ENCODE results near the gene ROMO1. TPM values are rescaled to one million over a fixed set of nuclear protein-coding genes. Genes with fewer than 3 reads are reported as not detected.
"Not testable (repeated sequence)": the region's sequence is repeated elsewhere in the genome, so short reads cannot be mapped to it uniquely, and the experiment has no call there.

Gene ROMO1
- total and polyA plus RNA-seq, 8 donors: 101 to 651 (median 345) TPM

- 64 to 79% (median 77%) methylated on average over 4 of the region's 4 CpGs for WGBS, 5 donors
Observed at GRCh38 chr20:35714127-35714526, 14.9 kb downstream of the ROMO1 start.

GRCh38 chr20:35715652-35716051 lies 16.4 kb downstream of the ROMO1 start:
- intact Hi-C loops (cut with DNase I; ENCODE audit: low total_unique reads): no loop called here
- H3K27me3 ChIP-seq: no peaks in the 10 kb centered on the region
- WGBS, 5 donors: 92 to 98% (median 96%) methylated on average over 2 of the region's 2 CpGs

More at GRCh38 chr20:35714127-35714526, 14.9 kb downstream of the ROMO1 start:
- H3K4me3 ChIP-seq: no peak overlapping the region
- H3K27me3 ChIP-seq: no peaks in the 10 kb centered on the region
- intact Hi-C loops (cut with DNase I; ENCODE audit: low total_unique reads): no loop called here
- TF ChIP-seq POLR2A (IDR thresholded peaks at IDR 0.05): no peak
- TF ChIP-seq, protein P1, sequence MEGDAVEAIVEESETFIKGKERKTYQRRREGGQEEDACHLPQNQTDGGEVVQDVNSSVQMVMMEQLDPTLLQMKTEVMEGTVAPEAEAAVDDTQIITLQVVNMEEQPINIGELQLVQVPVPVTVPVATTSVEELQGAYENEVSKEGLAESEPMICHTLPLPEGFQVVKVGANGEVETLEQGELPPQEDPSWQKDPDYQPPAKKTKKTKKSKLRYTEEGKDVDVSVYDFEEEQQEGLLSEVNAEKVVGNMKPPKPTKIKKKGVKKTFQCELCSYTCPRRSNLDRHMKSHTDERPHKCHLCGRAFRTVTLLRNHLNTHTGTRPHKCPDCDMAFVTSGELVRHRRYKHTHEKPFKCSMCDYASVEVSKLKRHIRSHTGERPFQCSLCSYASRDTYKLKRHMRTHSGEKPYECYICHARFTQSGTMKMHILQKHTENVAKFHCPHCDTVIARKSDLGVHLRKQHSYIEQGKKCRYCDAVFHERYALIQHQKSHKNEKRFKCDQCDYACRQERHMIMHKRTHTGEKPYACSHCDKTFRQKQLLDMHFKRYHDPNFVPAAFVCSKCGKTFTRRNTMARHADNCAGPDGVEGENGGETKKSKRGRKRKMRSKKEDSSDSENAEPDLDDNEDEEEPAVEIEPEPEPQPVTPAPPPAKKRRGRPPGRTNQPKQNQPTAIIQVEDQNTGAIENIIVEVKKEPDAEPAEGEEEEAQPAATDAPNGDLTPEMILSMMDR (IDR thresholded peaks at IDR 0.05): no peak
- TF ChIP-seq POLR2AphosphoS5 (IDR thresholded peaks at IDR 0.05): no peak
- TF ChIP-seq EP300 (IDR thresholded peaks at IDR 0.05): no peak
- H3K36me3 ChIP-seq: peaks cover 90 to 100% (median 100%) of the 10 kb centered on the region in 4 donors
- H3K27ac ChIP-seq: no peak overlapping the region
- DNase-seq: no peak
- H3K4me1 ChIP-seq: peaks cover 0 to 80% (median 29%) of the 10 kb centered on the region in 4 donors
- H3K9me3 ChIP-seq: no peaks in the 10 kb centered on the region

DNA sequence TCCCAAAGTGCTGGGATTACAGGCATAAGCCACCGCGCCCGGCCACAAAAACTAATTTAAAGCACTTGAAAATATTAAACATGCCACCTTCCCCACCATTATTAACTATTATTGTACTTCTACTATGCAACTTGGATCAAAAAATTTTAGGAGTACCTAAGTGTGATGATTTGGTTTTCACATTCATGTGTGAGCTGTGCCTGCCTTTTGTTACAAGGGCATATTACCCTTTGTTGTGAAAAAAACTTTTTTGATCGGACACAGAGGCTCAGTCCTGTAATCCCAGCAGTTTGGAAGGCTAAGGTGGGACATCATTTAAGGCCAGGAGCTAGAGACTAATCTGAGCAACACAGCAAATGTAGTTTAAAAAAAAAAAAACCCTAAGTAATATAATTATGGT lies 17.1 kb downstream of the ROMO1 start:
- TF ChIP-seq POLR2AphosphoS5 (IDR thresholded peaks at IDR 0.05) (peak in 1 of 3 donors; percentile 3), EP300 (IDR thresholded peaks at IDR 0.05) (no peak), POLR2A (IDR thresholded peaks at IDR 0.05) (no peak)
- TF ChIP-seq, protein P1 (IDR thresholded peaks at IDR 0.05): no peak

More at GRCh38 chr20:35715652-35716051, 16.4 kb downstream of the ROMO1 start:
- no peak for DNase-seq
- H3K4me3 ChIP-seq: no peak overlapping the region
- TF ChIP-seq POLR2A (IDR thresholded peaks at IDR 0.05) (no peak), POLR2AphosphoS5 (IDR thresholded peaks at IDR 0.05) (no peak), EP300 (IDR thresholded peaks at IDR 0.05) (no peak)
- TF ChIP-seq, protein P1 (IDR thresholded peaks at IDR 0.05): no peak
- H3K27ac ChIP-seq: no peak overlapping the region
- peaks cover 2 to 80% (median 29%) of the 10 kb centered on the region in 4 donors for H3K4me1 ChIP-seq
- peaks cover 94 to 100% (median 100%) of the 10 kb centered on the region in 4 donors for H3K36me3 ChIP-seq
- H3K9me3 ChIP-seq: no peaks in the 10 kb centered on the region

DNA sequence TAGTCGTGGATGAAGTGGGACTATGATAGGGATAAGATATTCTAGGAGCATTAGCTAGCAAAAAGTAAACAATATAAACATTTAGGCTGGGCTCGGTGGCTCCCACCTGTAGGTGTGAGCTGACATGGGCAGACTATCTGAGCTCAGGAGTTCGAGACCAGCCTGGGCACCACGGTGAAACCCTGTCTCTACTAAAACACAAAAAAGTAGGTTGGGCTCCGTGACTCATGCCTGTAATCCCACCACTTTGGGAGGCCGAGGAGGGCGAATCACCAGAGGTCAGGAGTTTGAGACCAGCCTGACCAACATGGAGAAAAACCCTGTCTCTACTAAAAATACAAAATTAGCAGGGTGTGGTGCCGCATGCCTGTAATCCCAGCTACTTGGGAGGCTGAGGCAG lies 19.1 kb downstream of the ROMO1 start:
- 74 to 89% (median 81%) methylated on average over 8 of the region's 8 CpGs for WGBS, 5 donors
- Histone ChIP-seq H3K4me1 (peaks cover 12 to 86% (median 34%) of the 10 kb centered on the region in 4 donors), H3K36me3 (peaks cover 98 to 100% (median 100%) of the 10 kb centered on the region in 4 donors)
- H3K9me3 ChIP-seq; DNase-seq; H3K27ac ChIP-seq; H3K4me3 ChIP-seq; intact Hi-C loops (cut with DNase I; ENCODE audit: low total_unique reads); H3K27me3 ChIP-seq: not testable (repeated sequence)

More for the DNA sequence above, 17.1 kb downstream of the ROMO1 start:
- no peak for DNase-seq
- WGBS, 5 donors: 90 to 95% (median 91%) methylated on average over 4 of the region's 4 CpGs
- no peaks in the 10 kb centered on the region for H3K9me3 ChIP-seq
- no peak overlapping the region for H3K27ac ChIP-seq
- peaks cover 4 to 80% (median 28%) of the 10 kb centered on the region in 4 donors for H3K4me1 ChIP-seq
- no peak overlapping the region for H3K4me3 ChIP-seq
- no peaks in the 10 kb centered on the region for H3K27me3 ChIP-seq
- peaks cover 97 to 100% (median 100%) of the 10 kb centered on the region in 4 donors for H3K36me3 ChIP-seq
- intact Hi-C loops (cut with DNase I; ENCODE audit: low total_unique reads): no loop called here

GRCh38 chr20:35718972-35719635 lies 19.9 kb downstream of the ROMO1 start:
- Histone ChIP-seq H3K27ac (no peak overlapping the region), H3K4me3 (no peak overlapping the region), H3K4me1 (peaks cover 12 to 91% (median 38%) of the 10 kb centered on the region in 4 donors), H3K27me3 (no peaks in the 10 kb centered on the region), H3K9me3 (no peaks in the 10 kb centered on the region), H3K36me3 (peaks cover 98 to 100% (median 100%) of the 10 kb centered on the region in 4 donors)
- TF ChIP-seq POLR2AphosphoS5 (IDR thresholded peaks at IDR 0.05) (no peak), POLR2A (IDR thresholded peaks at IDR 0.05) (no peak), EP300 (IDR thresholded peaks at IDR 0.05) (no peak)
- TF ChIP-seq, protein P1 (IDR thresholded peaks at IDR 0.05): no peak
- DNase-seq: no peak
- 82 to 87% (median 85%) methylated on average over 12 of the region's 12 CpGs for WGBS, 5 donors
- intact Hi-C loops (cut with DNase I; ENCODE audit: low total_unique reads): no loop called here
